OCI-LY7 (cell line): Measurements from ENCODE around the gene RIPK4. TPM values are rescaled to one million over a fixed set of nuclear protein-coding genes. Genes with fewer than 3 reads are reported as not detected.

Experiments used
- BruUV-seq: library from RNA; stranded (reverse); fragments of 400-500 nt; replicated peaks from 2 replicates; lab custom pipeline; 2021; lab: Mats Ljungman, UMichigan
- CTCF ChIA-PET: fragments of 300-600 bp; sonication (Branson Sonifier 250); formaldehyde crosslinking; loops from one replicate; lab custom pipeline; 2022; ENCODE audit warnings: antibody characterized with exemption; ENCODE audit not compliant: unreplicated experiment; lab: Charles Lee
- POLR2A ChIA-PET: fragments of 300-600 bp; sonication (Branson Sonifier 250); formaldehyde crosslinking; loops from one replicate; lab custom pipeline; 2022; ENCODE audit warnings: antibody characterized with exemption; lab: Charles Lee
- DNase-seq: peaks from one replicate; pipeline ENCODE4 v3.0.0-alpha.2; 2015; ENCODE audit warnings: low spot score
- H2AFZ ChIP-seq: fragments of 200-600 bp; sonication (generic), shearing (Covaris generic); 2 replicates; pipeline ENCODE4 v1.6.1; 2014; ENCODE audit warnings: mild to moderate bottlenecking, antibody characterized with exemption, low read length, moderate library complexity
- H3K27ac ChIP-seq: fragments of 200-600 bp; sonication (generic); 2 replicates; pipeline ENCODE4 v1.5.1; 2014; ENCODE audit warnings: mixed run types, low read depth, mild to moderate bottlenecking, moderate library complexity, low read length, inconsistent platforms; ENCODE audit not compliant: poor library complexity, severe bottlenecking
- H3K36me3 ChIP-seq: fragments of 200-600 bp; sonication (generic); 2 replicates; pipeline ENCODE4 v1.6.1; 2014; ENCODE audit warnings: mild to moderate bottlenecking, antibody characterized with exemption, low read length, moderate library complexity, mixed read lengths; ENCODE audit not compliant: insufficient read depth
- H3K4me1 ChIP-seq: fragments of 200-600 bp; sonication (generic); 2 replicates; pipeline ENCODE4 v1.5.1; 2014; ENCODE audit warnings: mild to moderate bottlenecking, low read length; ENCODE audit not compliant: insufficient read depth, poor library complexity, severe bottlenecking
- H3K4me2 ChIP-seq: fragments of 200-600 bp; sonication (generic); 2 replicates; pipeline ENCODE4 v1.6.1; 2014; ENCODE audit warnings: mild to moderate bottlenecking, low read length
- H3K4me3 ChIP-seq: fragments of 200-600 bp; sonication (generic); 2 replicates; pipeline ENCODE4 v1.5.1; 2014; ENCODE audit warnings: mild to moderate bottlenecking, low read depth, low read length; ENCODE audit not compliant: poor library complexity, severe bottlenecking
- H3K79me2 ChIP-seq: fragments of 200-600 bp; sonication (generic); 2 replicates; pipeline ENCODE4 v1.6.1; 2016; ENCODE audit warnings: low read depth, mild to moderate bottlenecking, low read length, moderate library complexity, mixed read lengths; ENCODE audit not compliant: insufficient read depth
- H3K9me2 ChIP-seq: fragments of 200-600 bp; sonication (generic); 2 replicates; pipeline ENCODE4 v1.6.1; 2016; ENCODE audit warnings: mild to moderate bottlenecking, low read length, mixed read lengths; ENCODE audit not compliant: insufficient read depth
- H3K9me3 ChIP-seq: fragments of 200-600 bp; sonication (generic); 2 replicates; pipeline ENCODE4 v1.6.1; 2014; ENCODE audit warnings: mild to moderate bottlenecking, mixed run types, low read length, mixed read lengths
- H4K20me1 ChIP-seq: fragments of 200-600 bp; sonication (generic); 2 replicates; pipeline ENCODE4 v1.6.1; 2014; ENCODE audit warnings: mild to moderate bottlenecking, antibody characterized with exemption, low read length, moderate library complexity, mixed read lengths; ENCODE audit not compliant: insufficient read depth
- EZH2phosphoT487 ChIP-seq: fragments of 200-600 bp; sonication (generic); IDR thresholded peaks from 2 replicates; pipeline ENCODE4 v1.6.1; 2018; ENCODE audit warnings: low read depth, borderline replicate concordance, mild to moderate bottlenecking, mixed run types, antibody characterized with exemption, low read length, moderate library complexity, mixed read lengths
- intact Hi-C: fragments of 100-400 bp; cut with micrococcal nuclease; formaldehyde crosslinking; loops from one replicate; pipeline ENCODE4 v1.10.0; 2022; ENCODE audit not compliant: unreplicated experiment
- total RNA-seq, 2 experiments: library from RNA; depleted of rRNA in 1 of 2; stranded (reverse); fragments of >200 nt in 1 of 2; shearing (Covaris generic) in 1 of 2; gene quantifications; 2 replicates each; pipeline ENCODE4 v1.2.3, GENCODE V29; 2014 to 2022
- TF ChIP-seq, protein P1 (sequence below): fragments of 200-600 bp; sonication (generic); conservative IDR thresholded peaks from 2 replicates; pipeline ENCODE4 v1.5.1; 2014; ENCODE audit warnings: mild to moderate bottlenecking, antibody characterized with exemption, low read length, moderate library complexity, mixed read lengths

The RIPK4 gene
- total RNA-seq, 2 experiments from 2014 or later, result 0.08 to 0.19 TPM

DNA sequence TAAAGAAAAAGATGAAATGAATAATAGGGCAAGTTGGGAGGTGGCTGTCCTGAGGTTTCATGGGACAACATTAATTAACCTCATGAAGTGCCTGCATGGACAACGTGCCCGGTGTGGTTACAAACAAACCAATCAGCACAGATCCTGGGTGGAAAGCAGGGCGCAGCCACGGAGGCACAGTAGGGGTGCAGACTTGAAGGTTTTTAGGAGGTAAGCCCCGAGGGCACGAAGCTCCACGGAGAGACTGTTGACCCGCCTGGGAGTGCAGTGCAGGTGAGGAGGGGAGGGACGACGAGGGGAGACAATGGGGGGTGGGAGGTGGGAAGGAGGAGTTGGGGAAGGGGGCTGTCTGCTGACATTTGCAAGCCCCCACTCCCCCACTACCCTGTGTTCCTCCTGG lies 2.3 kb upstream of the RIPK4 start:
- no peaks in the 10 kb centered on the region for H4K20me1 ChIP-seq
- H3K4me1 ChIP-seq, result peaks cover 26% of the 10 kb centered on the region
- POLR2A ChIA-PET, result no interaction called here
- no peak for DNase-seq
- TF ChIP-seq, protein P1, sequence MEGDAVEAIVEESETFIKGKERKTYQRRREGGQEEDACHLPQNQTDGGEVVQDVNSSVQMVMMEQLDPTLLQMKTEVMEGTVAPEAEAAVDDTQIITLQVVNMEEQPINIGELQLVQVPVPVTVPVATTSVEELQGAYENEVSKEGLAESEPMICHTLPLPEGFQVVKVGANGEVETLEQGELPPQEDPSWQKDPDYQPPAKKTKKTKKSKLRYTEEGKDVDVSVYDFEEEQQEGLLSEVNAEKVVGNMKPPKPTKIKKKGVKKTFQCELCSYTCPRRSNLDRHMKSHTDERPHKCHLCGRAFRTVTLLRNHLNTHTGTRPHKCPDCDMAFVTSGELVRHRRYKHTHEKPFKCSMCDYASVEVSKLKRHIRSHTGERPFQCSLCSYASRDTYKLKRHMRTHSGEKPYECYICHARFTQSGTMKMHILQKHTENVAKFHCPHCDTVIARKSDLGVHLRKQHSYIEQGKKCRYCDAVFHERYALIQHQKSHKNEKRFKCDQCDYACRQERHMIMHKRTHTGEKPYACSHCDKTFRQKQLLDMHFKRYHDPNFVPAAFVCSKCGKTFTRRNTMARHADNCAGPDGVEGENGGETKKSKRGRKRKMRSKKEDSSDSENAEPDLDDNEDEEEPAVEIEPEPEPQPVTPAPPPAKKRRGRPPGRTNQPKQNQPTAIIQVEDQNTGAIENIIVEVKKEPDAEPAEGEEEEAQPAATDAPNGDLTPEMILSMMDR, result no peak
- no peak for TF ChIP-seq EZH2phosphoT487
- H3K27ac ChIP-seq, result no peak overlapping the region
- H3K79me2 ChIP-seq, result no peaks in the 10 kb centered on the region
- H3K9me2 ChIP-seq, result no peaks in the 10 kb centered on the region
- no peaks in the 10 kb centered on the region for H3K9me3 ChIP-seq
- BruUV-seq, result no TSS peak
- no peaks in the 10 kb centered on the region for H3K36me3 ChIP-seq
- H3K4me2 ChIP-seq, result peak overlapping the region; percentile 53
- peak overlapping the region; percentile 32 for H3K4me3 ChIP-seq
- CTCF ChIA-PET, result no interaction called here
- intact Hi-C loops, result no loop called here
- H2AFZ ChIP-seq, result no peak overlapping the region

GRCh38 chr21:41768437-41769042 lies 1.7 kb upstream of the RIPK4 start:
- H2AFZ ChIP-seq, result no peak overlapping the region
- peak; percentile 38 for DNase-seq
- H4K20me1 ChIP-seq, result no peaks in the 10 kb centered on the region
- peak overlapping the region; percentile 32 for H3K4me3 ChIP-seq
- peak overlapping the region; percentile 53 for H3K4me2 ChIP-seq
- BruUV-seq, result no TSS peak
- intact Hi-C loops, result no loop called here
- TF ChIP-seq, protein P1, result peak; percentile 45
- TF ChIP-seq EZH2phosphoT487, result no peak
- no peaks in the 10 kb centered on the region for H3K36me3 ChIP-seq
- ChIA-PET CTCF (no interaction called here), POLR2A (no interaction called here)
- H3K4me1 ChIP-seq, result peaks cover 26% of the 10 kb centered on the region
- H3K9me2 ChIP-seq, result no peaks in the 10 kb centered on the region
- H3K9me3 ChIP-seq, result no peaks in the 10 kb centered on the region
- H3K79me2 ChIP-seq, result no peaks in the 10 kb centered on the region
- H3K27ac ChIP-seq, result no peak overlapping the region
